GM19043 (cell line): ENCODE measurements around the gene IGSF22.
A peak's percentile ranks its signal among the peaks of the same experiment; 100 is the strongest.

Experiments used
- ATAC-seq: cut with Tn5 transposase; IDR thresholded peaks from one replicate; pipeline ENCODE4 v1.9.1; 2021; ENCODE audit warnings: low read depth; ENCODE audit not compliant: unreplicated experiment

Gene IGSF22

GRCh38 chr11:18745251-18745650 is 19.3 kb upstream of the IGSF22 start:
- ATAC-seq, result no peak

- no peak for ATAC-seq
Measured at GRCh38 chr11:18743900-18744514, 18.0 kb upstream of the IGSF22 start.

- ATAC-seq, result no peak
Measured at GRCh38 chr11:18743365-18743764, 17.4 kb upstream of the IGSF22 start.

- no peak for ATAC-seq
Measured at GRCh38 chr11:18741783-18742182, 15.8 kb upstream of the IGSF22 start.

GRCh38 chr11:18739685-18740084 is 13.7 kb upstream of the IGSF22 start:
- no peak for ATAC-seq

GRCh38 chr11:18737642-18738041 is 11.7 kb upstream of the IGSF22 start:
- no peak for ATAC-seq

GRCh38 chr11:18736590-18737148 is 10.7 kb upstream of the IGSF22 start:
- no peak for ATAC-seq

- no peak for ATAC-seq
Measured at GRCh38 chr11:18733202-18733601, 7.2 kb upstream of the IGSF22 start.

- peak; percentile 48 for ATAC-seq
Measured at GRCh38 chr11:18731949-18732821, 6.2 kb upstream of the IGSF22 start.

- no peak for ATAC-seq
Measured at GRCh38 chr11:18731441-18731840, 5.5 kb upstream of the IGSF22 start.

- ATAC-seq, result no peak
Measured at GRCh38 chr11:18730020-18730419, 4.0 kb upstream of the IGSF22 start.

- ATAC-seq, result no peak
Measured at GRCh38 chr11:18729426-18729825, 3.4 kb upstream of the IGSF22 start.

GRCh38 chr11:18728658-18729057 is 2.7 kb upstream of the IGSF22 start:
- ATAC-seq, result no peak

GRCh38 chr11:18727479-18728236 is 1.7 kb upstream of the IGSF22 start:
- ATAC-seq, result no peak

GRCh38 chr11:18723991-18724390 is 2.0 kb downstream of the IGSF22 start:
- ATAC-seq, result no peak

GRCh38 chr11:18722293-18722637 is 3.7 kb downstream of the IGSF22 start:
- peak; percentile 3 for ATAC-seq

- ATAC-seq, result peak; percentile 64
Measured at GRCh38 chr11:18721561-18722292, 4.3 kb downstream of the IGSF22 start.

GRCh38 chr11:18720808-18721560 is 5.0 kb downstream of the IGSF22 start:
- ATAC-seq, result peak; percentile 71

GRCh38 chr11:18720091-18720807 is 5.7 kb downstream of the IGSF22 start:
- no peak for ATAC-seq
